Spleen (tissue), 7 donors: ENCODE measurements around the gene PRKCB.

Experiments used
- CTCF ChIP-seq, 11 experiments: fragments of 200-600 bp in 7 of 11; fragments of 450-650 bp in 4 of 11; sonication (generic) in 4 of 11; IDR thresholded peaks in 8 of 11; conservative IDR thresholded peaks in 3 of 11; 1 replicate in 7 of 11; 2 replicates in 4 of 11; pipeline versions ENCODE4 v1.4.0 to v1.8.0; 2016 to 2021; ENCODE audit warnings: antibody characterized with exemption in 11 of 11, inconsistent platforms in 4 of 11, mild to moderate bottlenecking in 1 of 11
- POLR2A ChIP-seq, 3 donors: fragments of 450-650 bp; IDR thresholded peaks; one replicate each; pipeline ENCODE4 v1.5.1; 2017; ENCODE audit warnings: antibody characterized with exemption in 3 of 3, mild to moderate bottlenecking in 1 of 3
- donor health status: DM: no; HTN: no; CAD: no; lungs with moderate emphysema.
- donor health status: DM: no; HTN: no; CAD: no.
- donor health status: DM: no; HTN: no; CAD: no.

- TF ChIP-seq CTCF (IDR thresholded peaks at IDR 0.05 in 8 of 11, conservative IDR thresholded peaks at IDR 0.05 in 3 of 11) (no peak), POLR2A (IDR thresholded peaks at IDR 0.05) (no peak)
Measured at GRCh38 chr16:24221219-24221618, 385.4 kb downstream of the PRKCB start.
